HUES48 (cell line): ENCODE data around the gene COL16A1.

Source experiments
- H3K27ac ChIP-seq: one replicate; pipeline ENCODE4 v1.7.0; 2013; ENCODE audit warnings: low read depth, low read length, inconsistent platforms
- H3K27me3 ChIP-seq: 2 replicates; pipeline ENCODE4 v1.6.1; 2013; ENCODE audit warnings: mild to moderate bottlenecking, low read length; ENCODE audit not compliant: control insufficient read depth, insufficient read depth
- H3K36me3 ChIP-seq: 2 replicates; pipeline ENCODE4 v1.6.1; 2013; ENCODE audit warnings: low read length; ENCODE audit not compliant: control insufficient read depth, insufficient read depth
- H3K4me1 ChIP-seq: 2 replicates; pipeline ENCODE4 v1.6.1; 2013; ENCODE audit warnings: mild to moderate bottlenecking, low read length; ENCODE audit not compliant: control insufficient read depth, insufficient read depth
- H3K4me3 ChIP-seq: 2 replicates; pipeline ENCODE4 v1.5.1; 2013; ENCODE audit warnings: mild to moderate bottlenecking, low read depth, low read length
- H3K9ac ChIP-seq: 2 replicates; pipeline ENCODE4 v1.6.1; 2013; ENCODE audit warnings: mild to moderate bottlenecking, low read depth, low read length, moderate library complexity
- H3K9me3 ChIP-seq: 2 replicates; pipeline ENCODE4 v1.6.1; 2013; ENCODE audit warnings: low read length; ENCODE audit not compliant: control insufficient read depth, insufficient read depth

The COL16A1 gene

GRCh38 chr1:31633117-31633516, 70.7 kb downstream of the COL16A1 start:
- peaks cover 57% of the 10 kb centered on the region for H3K36me3 ChIP-seq
- no peaks in the 10 kb centered on the region for H3K4me1 ChIP-seq
- no peak overlapping the region for H3K4me3 ChIP-seq
- no peak overlapping the region for H3K9ac ChIP-seq
- H3K27ac ChIP-seq: no peak overlapping the region
- H3K27me3 ChIP-seq: no peaks in the 10 kb centered on the region
- no peaks in the 10 kb centered on the region for H3K9me3 ChIP-seq

- Histone ChIP-seq H3K36me3 (peaks cover 59% of the 10 kb centered on the region), H3K4me3 (no peak overlapping the region), H3K4me1 (no peaks in the 10 kb centered on the region), H3K27ac (no peak overlapping the region), H3K9ac (no peak overlapping the region), H3K27me3 (no peaks in the 10 kb centered on the region), H3K9me3 (no peaks in the 10 kb centered on the region)
These were observed 71.2 kb downstream of the COL16A1 start for GRCh38 chr1:31632649-31633048.

GRCh38 chr1:31628931-31629556, 74.8 kb downstream of the COL16A1 start:
- Histone ChIP-seq H3K27ac (no peak overlapping the region), H3K9ac (no peak overlapping the region), H3K36me3 (peaks cover 49% of the 10 kb centered on the region), H3K4me1 (peaks cover 2% of the 10 kb centered on the region; the same call in 1 of the 2 replicates), H3K9me3 (no peaks in the 10 kb centered on the region), H3K27me3 (no peaks in the 10 kb centered on the region), H3K4me3 (no peak overlapping the region)

- Histone ChIP-seq H3K27ac (no peak overlapping the region), H3K9me3 (no peaks in the 10 kb centered on the region), H3K36me3 (peaks cover 49% of the 10 kb centered on the region), H3K4me1 (peaks cover 2% of the 10 kb centered on the region; the same call in 1 of the 2 replicates), H3K4me3 (no peak overlapping the region), H3K9ac (no peak overlapping the region), H3K27me3 (no peaks in the 10 kb centered on the region)
These were observed 75.8 kb downstream of the COL16A1 start for GRCh38 chr1:31627930-31628559.

GRCh38 chr1:31627301-31627929, 76.4 kb downstream of the COL16A1 start:
- no peak overlapping the region for H3K9ac ChIP-seq
- peaks cover 43% of the 10 kb centered on the region for H3K36me3 ChIP-seq

GRCh38 chr1:31626223-31627207, 77.3 kb downstream of the COL16A1 start:
- H3K9me3 ChIP-seq: no peaks in the 10 kb centered on the region
- H3K27me3 ChIP-seq: no peaks in the 10 kb centered on the region
- no peak overlapping the region for H3K4me3 ChIP-seq
- H3K4me1 ChIP-seq: peaks cover 2% of the 10 kb centered on the region; the same call in 1 of the 2 replicates
- peak overlapping the region; percentile 33 for H3K27ac ChIP-seq
- peaks cover 35% of the 10 kb centered on the region for H3K36me3 ChIP-seq
- no peak overlapping the region for H3K9ac ChIP-seq

More at GRCh38 chr1:31627301-31627929, 76.4 kb downstream of the COL16A1 start:
- no peaks in the 10 kb centered on the region for H3K27me3 ChIP-seq
- H3K4me3 ChIP-seq: no peak overlapping the region
- H3K27ac ChIP-seq: no peak overlapping the region
- peaks cover 2% of the 10 kb centered on the region; the same call in 1 of the 2 replicates for H3K4me1 ChIP-seq
- H3K9me3 ChIP-seq: no peaks in the 10 kb centered on the region

GRCh38 chr1:31625561-31626222, 78.1 kb downstream of the COL16A1 start:
- H3K36me3 ChIP-seq: peaks cover 26% of the 10 kb centered on the region
- no peak overlapping the region for H3K9ac ChIP-seq
- no peaks in the 10 kb centered on the region for H3K27me3 ChIP-seq
- H3K27ac ChIP-seq: no peak overlapping the region
- H3K9me3 ChIP-seq: no peaks in the 10 kb centered on the region
- no peak overlapping the region for H3K4me3 ChIP-seq
- peaks cover 2% of the 10 kb centered on the region; the same call in 1 of the 2 replicates for H3K4me1 ChIP-seq

GRCh38 chr1:31624731-31625514, 78.9 kb downstream of the COL16A1 start:
- Histone ChIP-seq H3K9ac (no peak overlapping the region), H3K36me3 (peaks cover 19% of the 10 kb centered on the region), H3K27ac (no peak overlapping the region), H3K4me1 (peaks cover 2% of the 10 kb centered on the region; the same call in 1 of the 2 replicates), H3K9me3 (no peaks in the 10 kb centered on the region), H3K4me3 (no peak overlapping the region), H3K27me3 (no peaks in the 10 kb centered on the region)

- H3K9me3 ChIP-seq: no peaks in the 10 kb centered on the region
- no peak overlapping the region for H3K27ac ChIP-seq
- no peak overlapping the region for H3K9ac ChIP-seq
- H3K36me3 ChIP-seq: peaks cover 12% of the 10 kb centered on the region; the same call in 1 of the 2 replicates
- peaks cover 2% of the 10 kb centered on the region; the same call in 1 of the 2 replicates for H3K4me1 ChIP-seq
- no peaks in the 10 kb centered on the region for H3K27me3 ChIP-seq
- H3K4me3 ChIP-seq: no peak overlapping the region
These were observed 79.5 kb downstream of the COL16A1 start for GRCh38 chr1:31624309-31624708.
